Myocyte (in vitro differentiated cells): ENCODE measurements around the gene MORN1. TPM values are rescaled to one million over a fixed set of nuclear protein-coding genes. Genes with fewer than 3 reads are reported as not detected.
A peak's percentile ranks its signal among the peaks of the same experiment; 100 is the strongest.

Source experiments
- DNase-seq: peaks from one replicate; pipeline ENCODE4 v3.0.0-alpha.2; 2012; ENCODE audit warnings: low read depth
- total RNA-seq: library from RNA; depleted of rRNA; stranded (reverse); fragments of >200 nt; gene quantifications from 2 replicates; pipeline ENCODE4 v1.2.3, GENCODE V29; 2014

The MORN1 gene
- total RNA-seq, 1 donor from 2014 or later: 8.8 TPM

DNA sequence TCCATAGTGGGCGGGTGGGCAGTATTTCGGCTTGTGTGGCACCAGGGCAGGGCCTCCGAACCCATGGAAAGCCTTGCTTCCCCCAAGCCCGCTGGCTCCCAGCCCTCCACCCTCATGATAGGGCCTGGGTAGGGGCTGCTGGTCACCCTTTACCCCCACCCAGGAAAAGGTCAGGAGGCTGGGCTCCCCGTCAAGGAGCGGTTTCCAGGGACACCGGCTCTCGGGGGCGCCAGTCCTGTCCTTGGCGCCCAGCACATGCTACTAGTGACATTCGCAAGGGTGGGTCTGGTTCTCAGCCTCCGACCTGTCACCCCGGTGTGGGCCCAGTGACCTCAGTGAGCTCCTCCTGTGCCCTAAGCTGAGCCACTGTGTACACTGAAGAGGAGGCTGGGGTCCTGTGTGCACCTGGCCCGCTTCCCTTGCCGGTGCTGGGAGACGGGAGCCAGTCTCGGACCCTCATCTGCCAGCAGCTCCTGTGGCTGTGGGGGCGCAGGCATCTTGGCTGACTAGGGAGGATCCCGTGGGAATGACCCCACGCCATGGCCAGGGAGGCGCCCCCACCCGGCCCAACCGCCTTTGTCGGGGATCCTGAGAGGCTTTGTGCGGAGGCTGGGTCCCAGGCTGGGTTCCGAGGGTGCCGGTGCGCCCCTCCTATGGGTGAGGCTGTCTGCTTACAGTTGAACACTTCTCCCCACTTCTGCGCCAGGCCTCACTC is 108.6 kb downstream of the MORN1 start:
- no peak for DNase-seq

GRCh38 chr1:2279817-2280216 is 111.5 kb downstream of the MORN1 start:
- no peak for DNase-seq

DNA sequence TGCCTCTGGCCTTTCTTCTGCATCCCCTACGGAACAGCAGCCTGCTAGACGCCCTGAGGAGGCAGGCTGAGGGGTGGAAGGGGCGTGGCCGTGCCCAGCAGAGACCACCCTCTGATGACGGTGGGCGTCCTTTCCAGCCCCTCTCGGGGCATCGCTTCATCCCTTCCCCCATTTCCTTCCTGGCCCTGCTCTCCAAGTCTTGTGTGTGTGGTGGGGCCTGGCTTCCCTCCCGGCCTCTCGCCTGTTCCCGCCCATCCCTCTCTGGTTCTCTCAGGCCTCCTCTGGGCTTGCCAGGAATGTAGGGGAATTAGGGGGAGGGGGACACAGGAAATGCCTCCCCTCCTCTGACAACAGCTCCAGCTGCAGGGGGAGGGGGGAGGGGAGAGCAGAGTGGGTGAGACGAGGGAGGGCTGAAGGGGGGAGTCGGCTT is 112.1 kb downstream of the MORN1 start:
- DNase-seq: peak; percentile 87

GRCh38 chr1:2278591-2279209 is 112.7 kb downstream of the MORN1 start:
- DNase-seq: no peak

DNA sequence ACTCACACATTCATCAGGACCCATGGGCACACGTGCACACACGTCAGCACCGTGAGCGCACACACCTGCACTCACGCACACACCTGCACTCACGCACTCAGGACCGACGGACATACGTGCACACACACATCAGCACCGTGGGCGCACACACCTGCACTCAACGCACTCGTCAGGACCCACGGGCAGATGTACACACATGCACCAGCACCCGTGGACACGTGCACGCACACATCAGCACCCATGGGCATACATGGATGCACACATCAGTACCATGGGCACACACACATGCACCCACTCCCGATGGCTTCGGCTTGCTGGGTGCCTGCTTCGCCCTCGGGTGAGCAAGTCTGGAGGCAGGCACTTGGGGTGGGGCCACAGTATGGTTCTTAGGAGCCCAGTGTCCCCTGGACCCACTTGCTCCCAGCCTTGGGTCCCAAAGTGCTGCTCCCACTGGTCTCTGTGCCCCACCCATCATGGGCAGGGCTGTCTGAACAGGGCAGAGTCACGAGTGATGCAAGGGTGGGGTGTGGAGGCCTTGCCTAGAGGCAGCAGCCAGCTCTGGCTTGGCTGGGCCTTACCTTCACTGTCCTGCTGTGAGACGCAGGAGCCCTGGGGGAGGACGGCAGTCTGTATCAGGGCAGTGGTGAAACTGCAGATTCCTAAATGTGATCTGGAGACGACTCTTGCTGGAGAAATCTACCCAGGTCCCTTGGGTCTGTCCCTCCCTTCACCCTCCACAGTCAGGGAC is 113.4 kb downstream of the MORN1 start:
- DNase-seq: no peak

DNA sequence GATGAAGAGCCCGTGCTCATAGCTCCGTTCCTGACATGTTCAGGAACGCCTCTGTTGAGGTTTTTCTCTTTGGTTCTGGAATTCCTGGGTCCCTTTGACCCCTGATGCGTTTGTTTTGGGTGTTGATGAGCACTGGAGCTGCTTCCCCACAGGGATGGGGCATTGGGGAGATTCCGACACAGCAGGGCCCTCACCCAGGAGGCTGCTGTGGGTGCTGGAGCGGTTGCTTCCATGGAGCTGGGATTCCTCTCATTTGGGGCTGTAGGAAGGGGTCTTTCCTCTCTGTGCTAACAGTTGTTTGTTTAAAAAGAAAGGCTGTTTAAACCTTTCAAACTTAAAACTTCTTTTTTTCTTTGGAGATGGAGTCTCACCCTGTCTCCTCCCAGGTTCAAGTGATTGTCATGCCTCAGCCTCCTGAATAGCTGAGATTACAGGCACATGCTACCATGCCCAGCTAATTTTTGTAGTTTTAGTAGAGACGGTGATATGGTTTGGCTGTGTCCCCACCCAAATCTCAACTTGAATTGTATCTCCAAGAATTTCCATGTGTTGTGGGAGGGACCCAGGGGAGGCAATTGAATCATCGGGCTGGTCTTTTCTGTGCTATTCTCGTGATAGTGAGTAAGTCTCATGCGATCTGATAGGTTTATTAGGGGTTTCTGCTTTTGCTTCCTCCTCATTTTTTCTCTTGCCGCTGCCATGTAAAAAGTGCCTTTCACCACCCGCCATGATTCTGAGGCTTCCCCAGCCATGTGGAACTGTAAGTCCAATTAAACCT is 114.4 kb downstream of the MORN1 start:
- DNase-seq: peak; percentile 78

- no peak for DNase-seq
These were observed 115.4 kb downstream of the MORN1 start for GRCh38 chr1:2275796-2276536.

- DNase-seq: no peak
These were observed 116.4 kb downstream of the MORN1 start for GRCh38 chr1:2274929-2275475.

GRCh38 chr1:2274231-2274928 is 117.0 kb downstream of the MORN1 start:
- DNase-seq: no peak

DNA sequence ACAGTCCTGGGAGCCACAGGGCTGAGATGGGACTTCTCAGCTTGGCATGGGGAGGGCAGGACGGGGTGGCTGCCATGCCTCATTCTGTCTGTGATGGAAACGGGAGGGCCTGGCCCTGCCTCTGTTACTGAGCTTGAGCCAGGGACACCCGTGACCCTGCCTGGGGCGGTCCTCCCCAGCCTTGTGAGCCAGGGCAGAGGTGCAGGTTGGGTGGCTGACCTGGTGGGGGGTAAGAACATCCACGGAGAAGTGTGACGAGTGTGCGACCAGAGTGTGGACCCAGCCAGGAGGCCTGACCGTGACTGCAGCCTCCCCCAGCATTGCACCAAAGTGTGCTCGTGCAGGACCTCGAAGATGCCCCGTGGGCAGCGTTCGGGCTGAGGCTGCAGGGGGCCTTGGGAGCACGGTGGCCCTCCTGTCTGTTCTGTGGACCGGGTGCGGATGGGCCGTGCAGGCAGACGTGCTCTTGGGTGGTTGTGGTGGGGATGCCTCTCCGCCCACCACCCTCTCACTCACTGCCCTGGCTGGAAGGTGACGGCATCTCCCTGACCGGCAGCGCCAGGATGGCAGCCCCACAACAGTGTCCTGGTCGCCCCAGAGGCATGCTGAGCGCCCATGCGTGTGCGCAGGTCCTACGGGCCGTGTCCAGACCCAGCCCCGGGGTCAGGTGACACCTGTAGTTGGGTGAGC is 117.8 kb downstream of the MORN1 start:
- DNase-seq: no peak

- no peak for DNase-seq
These were observed 118.5 kb downstream of the MORN1 start for GRCh38 chr1:2272686-2273400.

GRCh38 chr1:2271841-2272655 is 119.3 kb downstream of the MORN1 start:
- no peak for DNase-seq

Other genes with a start within 250 kb of the MORN1 start
- 37.3 and 43.0 TPM in 2 replicates for gene FAAP20, start 196.8 kb downstream of the MORN1 start, total RNA-seq
- gene SKI, start 163.2 kb downstream of the MORN1 start, total RNA-seq: 12.1 and 15.2 TPM in 2 replicates
- 58.1 and 64.6 TPM in 2 replicates for gene RER1, start 287 bp upstream of the MORN1 start, total RNA-seq
- gene PEX10, start 21.0 kb upstream of the MORN1 start, total RNA-seq: 54.4 and 62.5 TPM in 2 replicates
- gene PLCH2, start 84.7 kb upstream of the MORN1 start, total RNA-seq: 0.21 and 0.57 TPM in 2 replicates
- 19.4 and 27.5 TPM in 2 replicates for gene PANK4, start 135.0 kb upstream of the MORN1 start, total RNA-seq
- not detected in 2 replicates for gene HES5, start 138.7 kb upstream of the MORN1 start, total RNA-seq
- gene TNFRSF14, start 164.8 kb upstream of the MORN1 start, total RNA-seq: 8.6 and 9.1 TPM in 2 replicates
- gene PRXL2B, start 195.2 kb upstream of the MORN1 start, total RNA-seq: 15.3 and 21.5 TPM in 2 replicates
- gene MMEL1, start 241.5 kb upstream of the MORN1 start, total RNA-seq: 0.10 and 0.37 TPM in 2 replicates